Medulla oblongata (tissue), 1 donor: ENCODE measurements around the gene STUM.

Experiments
- DNase-seq: peaks from one replicate; pipeline ENCODE4 v3.0.0-alpha.2; 2015; ENCODE audit errors: extremely low spot score

Gene STUM

DNA sequence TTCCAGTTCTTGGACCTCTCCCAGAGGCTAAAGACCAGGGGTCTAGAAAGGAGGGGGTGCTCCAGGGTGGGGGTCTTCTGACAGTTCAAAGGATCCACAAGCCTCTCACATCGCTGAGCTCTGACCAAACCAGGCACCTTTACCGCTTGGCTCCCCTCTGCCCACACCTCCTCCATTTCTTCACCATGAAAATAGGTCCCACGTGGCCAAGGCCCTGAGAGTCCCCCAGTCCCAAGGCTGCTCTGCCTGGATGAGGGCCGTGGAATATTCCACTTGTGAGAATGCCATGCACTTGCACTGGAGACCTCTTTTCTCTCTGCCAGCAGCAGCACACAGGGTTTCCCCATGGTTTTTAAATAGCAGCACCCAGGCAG, 103.2 kb downstream of the STUM start:
- DNase-seq, result no peak

DNA sequence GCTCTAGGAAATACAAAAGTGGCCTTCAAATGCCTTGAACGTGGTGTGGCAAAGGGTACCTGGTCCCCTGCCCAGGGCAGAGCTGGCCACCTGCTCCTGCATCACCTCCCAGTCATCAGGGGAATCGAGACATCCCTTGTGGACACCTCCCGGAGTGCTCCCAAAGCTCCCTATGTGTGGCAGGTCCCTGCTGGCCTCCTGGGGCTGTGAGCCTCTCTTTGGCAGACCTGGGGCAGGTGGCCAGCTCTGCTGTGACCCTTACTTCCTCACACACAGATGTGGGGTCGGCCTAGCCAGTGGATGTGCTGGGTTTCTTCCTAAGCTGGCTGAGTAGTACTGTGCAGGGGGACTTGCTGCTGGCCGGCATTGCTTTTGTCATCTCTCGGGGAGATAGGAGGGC, 104.0 kb downstream of the STUM start:
- DNase-seq, result no peak

DNA sequence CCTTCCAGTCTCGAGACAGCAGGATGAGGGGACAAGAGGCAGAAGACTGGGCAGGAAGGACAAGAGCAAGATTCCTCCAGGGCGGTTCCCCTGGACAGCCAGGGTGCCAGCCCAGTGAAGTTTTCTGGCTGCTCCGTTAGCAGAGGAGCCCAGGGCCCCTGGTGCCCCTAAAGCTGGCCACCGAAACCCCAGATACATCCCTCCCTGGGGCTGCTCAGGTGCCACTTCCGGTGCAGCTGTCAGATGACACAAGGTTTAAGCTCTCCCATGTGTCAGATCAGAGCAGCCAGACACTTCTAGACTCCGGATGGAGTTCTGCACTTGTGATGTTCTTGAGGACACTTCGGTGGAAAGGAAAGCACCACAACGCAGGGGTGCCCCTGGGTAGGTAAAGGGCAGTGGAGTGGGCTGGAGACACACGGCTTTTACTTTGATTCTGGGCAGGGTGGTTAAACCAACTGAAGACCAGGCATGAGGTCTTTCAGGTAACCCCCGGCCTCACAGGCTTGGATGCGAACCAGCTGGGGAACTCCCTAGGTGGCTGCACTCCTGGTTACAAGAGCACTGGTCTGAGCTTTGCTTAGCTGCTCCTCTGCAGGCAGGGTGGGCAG, 104.9 kb downstream of the STUM start:
- no peak for DNase-seq

DNA sequence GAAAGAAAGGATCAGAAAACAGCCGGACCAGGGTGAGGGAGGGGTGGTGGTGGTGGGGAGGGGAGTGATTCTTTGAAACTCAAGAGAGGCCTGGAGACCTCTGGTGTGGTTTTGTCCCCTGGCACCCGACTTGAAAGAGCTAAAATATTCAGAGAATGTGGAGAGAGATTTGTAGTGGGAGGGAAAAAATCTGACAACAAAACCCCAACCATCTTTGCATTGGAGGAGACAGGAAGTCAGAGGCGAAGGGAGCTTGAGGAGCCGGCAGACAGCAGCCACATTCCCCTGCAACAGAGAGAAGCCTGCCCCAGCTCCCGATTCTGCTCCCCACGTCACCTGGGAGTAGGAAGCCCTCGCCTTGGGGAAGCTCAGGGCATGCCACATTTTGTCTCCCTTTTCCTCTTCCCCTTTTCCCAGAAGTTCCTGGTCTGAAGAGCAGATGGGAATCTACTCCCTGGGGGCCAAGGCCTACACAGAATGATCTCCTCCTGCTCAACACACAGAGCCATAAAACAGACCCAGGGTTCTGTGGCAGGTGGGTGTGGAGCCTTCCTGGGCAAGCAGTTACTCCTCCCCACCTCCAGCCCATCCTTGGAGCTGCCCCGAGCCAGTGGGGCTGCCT, 105.6 kb downstream of the STUM start:
- no peak for DNase-seq

DNA sequence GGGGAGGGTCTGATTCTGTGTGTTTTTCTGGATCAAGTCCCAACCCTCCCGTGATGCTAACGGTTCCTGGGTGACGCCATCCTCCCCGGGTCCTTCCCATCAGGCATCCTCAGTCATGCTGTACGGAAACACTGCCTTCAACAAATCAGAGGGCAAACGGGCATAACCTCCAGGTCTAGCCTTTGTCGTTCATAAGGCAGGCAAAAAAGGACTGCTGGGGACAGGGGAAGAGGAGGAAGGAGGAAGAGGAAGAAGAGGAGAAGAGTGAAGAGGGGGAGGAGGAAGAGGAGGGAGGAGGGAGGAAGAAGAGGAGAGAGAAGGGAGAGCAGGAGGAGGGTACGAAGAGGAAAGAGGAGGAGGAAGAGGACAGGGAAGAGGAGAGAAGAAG, 106.1 kb downstream of the STUM start:
- no peak for DNase-seq

DNA sequence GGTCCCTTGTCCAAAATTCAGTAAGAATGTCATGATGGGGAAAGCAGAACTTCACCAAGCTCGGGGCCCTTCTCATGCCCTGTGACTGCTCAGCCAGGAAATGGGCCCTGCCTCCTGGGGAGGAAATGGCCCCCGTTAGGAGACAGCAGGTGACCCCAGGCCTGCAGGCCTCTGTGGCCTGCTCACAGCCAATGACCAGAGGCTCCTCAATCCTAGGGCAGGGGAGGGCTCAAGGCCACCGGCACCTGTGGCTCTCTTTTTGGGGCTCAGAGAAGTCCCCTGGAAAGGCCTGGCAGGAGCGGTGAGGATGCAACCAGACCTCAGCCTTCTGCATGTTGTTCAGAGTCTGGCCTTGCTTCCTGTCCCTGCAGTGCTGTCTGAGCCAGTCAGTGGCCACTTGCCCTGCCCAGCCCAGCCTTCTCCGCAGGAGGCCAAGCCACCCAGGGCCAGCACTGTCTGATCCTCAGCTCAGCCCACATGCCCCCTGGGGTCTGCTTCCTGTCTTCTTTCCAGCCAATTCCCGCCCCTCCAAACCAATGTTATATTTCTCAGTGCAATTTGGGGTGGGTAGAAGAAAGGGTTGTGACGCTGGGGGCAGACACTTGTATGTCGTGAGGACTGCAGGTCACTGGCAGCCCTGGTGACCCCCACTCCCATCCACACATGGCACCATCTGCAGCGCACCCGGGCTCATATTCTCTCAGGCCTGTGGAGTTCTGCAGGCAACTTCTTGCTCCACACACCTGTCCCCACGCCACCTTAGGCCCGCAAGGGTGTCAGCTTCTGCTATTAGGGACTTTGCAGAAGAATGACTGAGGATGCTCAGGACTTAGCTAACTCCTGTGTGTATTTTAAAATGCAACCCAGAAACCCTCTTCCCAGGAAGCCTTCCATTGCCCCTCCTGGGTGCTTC, 106.9 kb downstream of the STUM start:
- no peak for DNase-seq

DNA sequence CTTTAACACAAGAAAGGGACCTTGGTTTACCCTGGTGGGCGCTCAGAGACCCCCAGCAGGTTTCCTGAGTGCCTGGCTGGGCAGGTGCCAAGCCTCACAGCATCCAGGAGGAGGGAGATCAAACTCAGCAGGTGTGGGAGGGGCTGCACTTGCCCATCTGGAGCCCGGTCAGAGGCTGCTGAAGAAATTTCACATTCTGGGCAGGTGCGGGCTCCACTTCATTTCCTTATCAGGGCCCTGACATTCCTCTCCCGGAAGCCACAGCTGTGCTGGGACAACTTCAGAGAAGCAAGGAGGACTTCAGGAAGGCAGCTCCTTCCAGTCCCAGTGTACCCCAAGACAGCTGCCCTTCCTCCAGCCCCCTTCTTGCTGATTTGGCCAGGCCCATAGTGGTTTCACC, 107.6 kb downstream of the STUM start:
- no peak for DNase-seq

DNA sequence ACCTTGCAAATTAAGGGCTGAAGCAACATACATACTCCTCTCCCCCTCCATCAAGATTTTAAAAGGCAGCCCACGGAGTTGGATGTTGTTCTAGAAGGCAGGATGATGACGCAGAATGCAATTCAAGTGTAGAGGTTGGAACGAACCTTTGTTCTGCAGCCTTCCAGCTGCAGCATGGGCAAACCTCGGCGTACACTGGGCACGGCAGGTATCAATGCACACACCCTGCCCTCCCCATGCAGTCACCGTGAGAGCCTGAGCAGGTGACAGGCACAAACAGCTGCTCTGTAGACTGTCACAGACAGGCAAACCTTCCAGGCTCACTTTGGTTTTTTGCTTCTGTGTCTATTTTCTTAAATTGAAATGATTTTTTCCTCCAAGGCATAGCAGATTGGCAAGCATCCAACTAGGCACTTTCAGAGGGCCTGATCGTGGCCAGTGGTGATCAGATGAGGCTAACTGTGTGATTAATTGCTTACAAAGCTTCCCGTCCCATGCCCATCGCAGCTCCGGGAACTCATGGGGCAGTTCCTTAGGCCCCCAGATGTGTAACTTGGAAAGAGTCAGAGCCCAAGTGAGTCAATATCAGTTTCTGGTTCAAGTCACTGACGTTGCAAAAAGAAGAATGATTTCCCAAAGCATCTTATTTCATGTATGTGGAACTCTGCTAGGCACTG, 108.2 kb downstream of the STUM start:
- no peak for DNase-seq

DNA sequence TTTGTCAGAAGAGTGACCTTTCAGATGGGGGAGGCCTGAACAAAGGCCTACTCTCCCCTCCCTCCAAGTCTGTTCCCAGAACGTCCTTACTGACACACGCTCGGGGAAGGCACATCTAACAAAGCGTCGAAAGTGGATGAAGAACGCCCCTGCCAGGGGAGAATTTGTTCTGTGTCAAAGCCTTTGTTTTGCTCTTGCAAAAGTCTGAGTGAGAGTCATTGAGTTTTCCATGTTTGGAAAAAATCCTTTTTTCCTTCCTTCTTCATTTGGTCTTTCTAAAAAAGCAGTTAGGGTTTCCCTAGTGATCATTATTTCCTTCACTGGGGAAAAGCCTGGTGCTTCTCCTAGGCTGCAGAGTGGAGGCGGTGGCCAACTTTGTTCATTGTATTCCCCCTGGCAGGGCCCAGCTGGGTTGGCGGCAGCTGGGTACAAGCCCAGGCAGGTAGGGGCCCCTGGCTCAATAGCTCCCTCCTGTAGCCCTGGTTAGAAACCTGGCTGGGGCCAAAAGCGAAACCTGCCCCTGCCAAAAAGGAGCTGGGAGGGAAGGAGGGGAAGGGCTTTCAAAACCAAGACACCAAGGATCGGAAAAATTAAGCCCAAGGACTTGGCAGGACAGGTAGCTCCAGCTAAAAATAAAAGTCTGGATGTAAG, 109.5 kb downstream of the STUM start:
- peak; percentile 91 for DNase-seq

DNA sequence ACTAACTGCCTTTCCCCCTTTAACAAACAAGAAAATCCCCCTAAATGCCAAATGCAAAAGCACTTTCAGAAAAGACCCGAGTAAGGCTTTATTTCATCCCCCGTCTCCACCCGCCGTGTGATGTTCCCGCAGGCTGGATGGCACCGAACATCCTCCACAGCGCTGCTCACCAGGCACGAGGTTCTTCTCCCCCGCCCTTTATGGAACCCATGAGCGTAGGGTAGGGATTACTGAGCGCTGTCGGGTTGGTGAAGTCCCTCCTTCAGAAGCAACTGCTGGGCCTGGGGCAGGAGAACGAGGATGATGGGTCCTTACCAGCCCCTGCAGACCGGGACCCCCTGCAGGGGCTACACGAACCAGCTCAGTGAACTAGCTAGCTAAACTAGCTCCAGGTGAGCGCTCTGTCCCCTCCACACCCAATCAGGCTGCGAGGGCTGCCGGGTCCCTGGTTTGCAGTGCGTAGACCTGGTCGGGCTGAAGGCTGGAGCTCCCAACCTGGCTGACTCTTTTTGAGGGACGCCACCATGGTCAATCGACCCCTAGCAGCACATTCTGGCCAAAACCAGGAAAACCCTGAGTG, 110.1 kb downstream of the STUM start:
- peak; percentile 77 for DNase-seq
